B cell (primary cell): ENCODE results near the gene OLFML2B.

ENCODE experiments used
- EZH2 ChIP-seq: IDR thresholded peaks from 2 replicates; pipeline ENCODE4 v1.6.1; 2012; ENCODE audit warnings: borderline replicate concordance, low read depth, mild to moderate bottlenecking, moderate library complexity, low read length; ENCODE audit not compliant: insufficient read depth, poor library complexity, severe bottlenecking
- TF ChIP-seq, protein P1 (sequence below): fragments of 200-600 bp; IDR thresholded peaks from one replicate; pipeline ENCODE4 v1.8.0; 2022; ENCODE audit warnings: antibody characterized with exemption, mild to moderate bottlenecking

DNA sequence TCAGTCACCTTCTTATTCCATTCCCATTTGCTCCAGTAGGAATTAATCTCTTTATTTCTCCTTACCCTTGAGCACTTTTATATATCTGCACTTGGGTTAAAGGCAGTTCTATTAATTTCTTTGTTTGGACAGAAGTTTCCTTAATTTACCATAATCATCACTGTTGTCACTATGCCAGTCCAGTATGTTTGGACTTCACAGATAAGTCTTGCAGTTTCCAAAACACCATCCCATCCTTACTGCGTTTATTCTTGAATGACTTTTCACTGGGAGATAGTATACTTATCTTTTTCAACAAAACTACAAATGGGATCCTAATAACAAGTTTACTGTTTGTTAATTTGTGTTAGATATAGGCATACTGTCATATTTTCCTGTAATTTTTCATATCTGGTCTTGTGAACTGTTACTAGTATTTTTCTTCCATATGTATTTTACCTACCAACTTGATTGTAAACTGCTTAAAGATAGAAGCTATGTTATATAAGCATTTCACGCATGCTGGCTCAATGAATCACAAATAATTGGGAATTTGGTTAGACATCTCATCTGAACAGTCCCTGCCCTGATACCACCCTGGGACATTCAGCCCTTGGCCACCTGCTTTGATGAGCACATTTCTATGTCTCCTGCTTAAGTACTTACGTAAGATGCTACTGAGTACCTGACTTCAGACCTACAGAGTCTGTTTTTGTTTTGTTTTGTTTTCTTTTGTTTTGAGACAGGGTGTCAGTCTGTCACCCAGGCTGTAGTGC, 78.2 kb downstream of the OLFML2B start:
- TF ChIP-seq, protein P1, sequence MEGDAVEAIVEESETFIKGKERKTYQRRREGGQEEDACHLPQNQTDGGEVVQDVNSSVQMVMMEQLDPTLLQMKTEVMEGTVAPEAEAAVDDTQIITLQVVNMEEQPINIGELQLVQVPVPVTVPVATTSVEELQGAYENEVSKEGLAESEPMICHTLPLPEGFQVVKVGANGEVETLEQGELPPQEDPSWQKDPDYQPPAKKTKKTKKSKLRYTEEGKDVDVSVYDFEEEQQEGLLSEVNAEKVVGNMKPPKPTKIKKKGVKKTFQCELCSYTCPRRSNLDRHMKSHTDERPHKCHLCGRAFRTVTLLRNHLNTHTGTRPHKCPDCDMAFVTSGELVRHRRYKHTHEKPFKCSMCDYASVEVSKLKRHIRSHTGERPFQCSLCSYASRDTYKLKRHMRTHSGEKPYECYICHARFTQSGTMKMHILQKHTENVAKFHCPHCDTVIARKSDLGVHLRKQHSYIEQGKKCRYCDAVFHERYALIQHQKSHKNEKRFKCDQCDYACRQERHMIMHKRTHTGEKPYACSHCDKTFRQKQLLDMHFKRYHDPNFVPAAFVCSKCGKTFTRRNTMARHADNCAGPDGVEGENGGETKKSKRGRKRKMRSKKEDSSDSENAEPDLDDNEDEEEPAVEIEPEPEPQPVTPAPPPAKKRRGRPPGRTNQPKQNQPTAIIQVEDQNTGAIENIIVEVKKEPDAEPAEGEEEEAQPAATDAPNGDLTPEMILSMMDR: no peak
- no peak for TF ChIP-seq EZH2
